Fibroblast of villous mesenchyme (primary cell): ENCODE measurements around the gene ANO1. TPM values are rescaled to one million over a fixed set of nuclear protein-coding genes. Genes with fewer than 3 reads are reported as not detected.

Source experiments
- DNase-seq: peaks from one replicate; pipeline ENCODE4 v3.0.0-alpha.2; 2010; ENCODE audit warnings: low read depth
- H3K4me3 ChIP-seq: 2 replicates; pipeline ENCODE4 v1.5.1; 2011; ENCODE audit warnings: low read depth, mild to moderate bottlenecking, low read length
- total RNA-seq: library from RNA; depleted of rRNA; stranded (reverse); fragments of >200 nt; gene quantifications from 2 replicates; pipeline ENCODE4 v1.2.3, GENCODE V29; 2012
- TF ChIP-seq, protein P1 (sequence below): IDR thresholded peaks from 2 replicates; pipeline ENCODE4 v1.5.1; 2012; ENCODE audit warnings: low read depth, mild to moderate bottlenecking, low read length; ENCODE audit not compliant: insufficient read depth

ANO1 gene
- total RNA-seq, 1 donor = not detected

- H3K4me3 ChIP-seq = no peak overlapping the region
- TF ChIP-seq, protein P1, sequence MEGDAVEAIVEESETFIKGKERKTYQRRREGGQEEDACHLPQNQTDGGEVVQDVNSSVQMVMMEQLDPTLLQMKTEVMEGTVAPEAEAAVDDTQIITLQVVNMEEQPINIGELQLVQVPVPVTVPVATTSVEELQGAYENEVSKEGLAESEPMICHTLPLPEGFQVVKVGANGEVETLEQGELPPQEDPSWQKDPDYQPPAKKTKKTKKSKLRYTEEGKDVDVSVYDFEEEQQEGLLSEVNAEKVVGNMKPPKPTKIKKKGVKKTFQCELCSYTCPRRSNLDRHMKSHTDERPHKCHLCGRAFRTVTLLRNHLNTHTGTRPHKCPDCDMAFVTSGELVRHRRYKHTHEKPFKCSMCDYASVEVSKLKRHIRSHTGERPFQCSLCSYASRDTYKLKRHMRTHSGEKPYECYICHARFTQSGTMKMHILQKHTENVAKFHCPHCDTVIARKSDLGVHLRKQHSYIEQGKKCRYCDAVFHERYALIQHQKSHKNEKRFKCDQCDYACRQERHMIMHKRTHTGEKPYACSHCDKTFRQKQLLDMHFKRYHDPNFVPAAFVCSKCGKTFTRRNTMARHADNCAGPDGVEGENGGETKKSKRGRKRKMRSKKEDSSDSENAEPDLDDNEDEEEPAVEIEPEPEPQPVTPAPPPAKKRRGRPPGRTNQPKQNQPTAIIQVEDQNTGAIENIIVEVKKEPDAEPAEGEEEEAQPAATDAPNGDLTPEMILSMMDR = no peak
- no peak for DNase-seq
Measured at GRCh38 chr11:70139785-70140410, 61.8 kb downstream of the ANO1 start.

GRCh38 chr11:70140711-70141485 is 62.8 kb downstream of the ANO1 start:
- no peak for DNase-seq
- TF ChIP-seq, protein P1 = no peak

GRCh38 chr11:70141486-70142220 is 63.5 kb downstream of the ANO1 start:
- TF ChIP-seq, protein P1 = no peak
- no peak for DNase-seq
- H3K4me3 ChIP-seq = no peak overlapping the region

More at GRCh38 chr11:70140711-70141485, 62.8 kb downstream of the ANO1 start:
- no peak overlapping the region for H3K4me3 ChIP-seq

- TF ChIP-seq, protein P1 = no peak
- DNase-seq = no peak
Measured at GRCh38 chr11:70142221-70142875, 64.2 kb downstream of the ANO1 start.

DNA sequence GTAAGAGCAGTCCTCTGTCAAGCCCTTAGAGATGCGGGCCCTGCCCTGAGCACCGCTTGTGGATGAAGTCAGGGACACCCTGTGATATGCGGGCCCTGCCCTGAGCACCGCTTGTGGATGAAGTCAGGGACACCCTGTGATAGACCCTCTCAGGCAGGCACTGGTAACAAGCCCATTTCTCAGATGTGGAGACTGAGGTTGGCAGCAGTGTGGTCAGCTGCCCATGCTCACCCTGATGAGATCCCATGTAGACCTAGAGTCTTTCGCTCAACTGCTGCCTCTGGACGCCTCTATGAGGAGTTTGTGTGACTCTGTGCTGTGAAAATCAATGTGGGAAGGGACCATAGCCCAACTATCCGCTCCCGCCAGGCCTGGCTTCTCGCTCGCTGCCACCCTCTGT is 66.1 kb downstream of the ANO1 start:
- TF ChIP-seq, protein P1 = no peak
- H3K4me3 ChIP-seq = no peak overlapping the region
- DNase-seq = no peak

More at GRCh38 chr11:70142221-70142875, 64.2 kb downstream of the ANO1 start:
- H3K4me3 ChIP-seq = no peak overlapping the region

- no peak for DNase-seq
- TF ChIP-seq, protein P1 = no peak
- H3K4me3 ChIP-seq = no peak overlapping the region
Measured at GRCh38 chr11:70145071-70145470, 67.0 kb downstream of the ANO1 start.
